ENCODE data around the gene YES1. TPM values are rescaled to one million over a fixed set of nuclear protein-coding genes. Genes with fewer than 3 reads are reported as not detected.

The YES1 gene
- total and polyA plus RNA-seq, 4 donors: 12.5 to 57.6 (median 21.9) TPM

DNA sequence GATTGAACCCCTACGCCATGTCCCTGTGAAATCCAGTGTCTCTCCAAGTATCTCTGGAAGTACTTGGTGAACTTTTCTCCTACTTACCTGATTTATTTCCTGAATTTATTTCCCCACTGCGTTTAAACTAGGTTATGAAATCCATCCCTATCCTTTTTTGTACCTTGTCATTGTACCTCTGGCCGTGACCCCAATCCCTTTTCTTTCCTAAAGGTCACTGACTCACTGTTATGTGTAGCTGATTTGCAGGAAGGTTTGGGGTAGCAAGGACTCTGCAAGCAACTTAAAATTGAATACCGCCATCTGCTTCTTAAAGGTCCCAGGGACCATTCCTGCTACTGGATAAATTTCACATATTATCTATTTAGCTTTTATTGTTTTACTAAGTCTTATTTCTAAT lies 95.0 kb downstream of the YES1 start:
- no peak overlapping the region for H3K9ac ChIP-seq (ENCODE audit: low read depth in 1 of 2, low read length in 2 of 2)
- H3K4me1 ChIP-seq (ENCODE audit: control insufficient read depth in 4 of 4, insufficient read depth in 4 of 4, low read length in 3 of 4): peaks cover 0 to 4% (median 3%) of the 10 kb centered on the region in 4 donors
- H3K27me3 ChIP-seq (ENCODE audit: control insufficient read depth in 4 of 4, insufficient read depth in 4 of 4, low read length in 3 of 4): no peaks in the 10 kb centered on the region
- H3K36me3 ChIP-seq (ENCODE audit: control insufficient read depth in 4 of 4, insufficient read depth in 3 of 4, low read depth in 1 of 4, low read length in 3 of 4): no peaks in the 10 kb centered on the region
- 67% methylated on average over 4 of the region's 4 CpGs for WGBS
- no peak for DNase-seq (ENCODE audit: low spot score)
- H3K27ac ChIP-seq (ENCODE audit: low read depth in 1 of 2, low read length in 2 of 2): peak overlapping the region; percentile 40 to 57
- no peaks in the 10 kb centered on the region for H3K9me3 ChIP-seq (ENCODE audit: control insufficient read depth in 4 of 4, low read length in 3 of 4)
- TF ChIP-seq, protein P1, sequence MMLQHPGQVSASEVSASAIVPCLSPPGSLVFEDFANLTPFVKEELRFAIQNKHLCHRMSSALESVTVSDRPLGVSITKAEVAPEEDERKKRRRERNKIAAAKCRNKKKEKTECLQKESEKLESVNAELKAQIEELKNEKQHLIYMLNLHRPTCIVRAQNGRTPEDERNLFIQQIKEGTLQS (IDR thresholded peaks at IDR 0.05): no peak
- TF ChIP-seq FOXA1 (IDR thresholded peaks at IDR 0.05) (no peak), TAF1 (conservative IDR thresholded peaks at IDR 0.05) (no peak), RXRA (IDR thresholded peaks at IDR 0.05) (peak; percentile 20 to 85), HNF4G (IDR thresholded peaks at IDR 0.05) (no peak), RAD21 (IDR thresholded peaks at IDR 0.05) (no peak), FOXA2 (IDR thresholded peaks at IDR 0.05) (no peak), GABPA (IDR thresholded peaks at IDR 0.05 in 1 of 2, conservative IDR thresholded peaks at IDR 0.05 in 1 of 2) (no peak), HNF4A (conservative IDR thresholded peaks at IDR 0.05) (peak; percentile 15 to 67), EGR1 (IDR thresholded peaks at IDR 0.05; ENCODE audit: low read depth in 2 of 2) (no peak), JUND (IDR thresholded peaks at IDR 0.05) (peak in 1 of 2 donors; percentile 54), NR2F2 (IDR thresholded peaks at IDR 0.05) (no peak), SP1 (IDR thresholded peaks at IDR 0.05) (no peak)
- TF ChIP-seq, protein P2, sequence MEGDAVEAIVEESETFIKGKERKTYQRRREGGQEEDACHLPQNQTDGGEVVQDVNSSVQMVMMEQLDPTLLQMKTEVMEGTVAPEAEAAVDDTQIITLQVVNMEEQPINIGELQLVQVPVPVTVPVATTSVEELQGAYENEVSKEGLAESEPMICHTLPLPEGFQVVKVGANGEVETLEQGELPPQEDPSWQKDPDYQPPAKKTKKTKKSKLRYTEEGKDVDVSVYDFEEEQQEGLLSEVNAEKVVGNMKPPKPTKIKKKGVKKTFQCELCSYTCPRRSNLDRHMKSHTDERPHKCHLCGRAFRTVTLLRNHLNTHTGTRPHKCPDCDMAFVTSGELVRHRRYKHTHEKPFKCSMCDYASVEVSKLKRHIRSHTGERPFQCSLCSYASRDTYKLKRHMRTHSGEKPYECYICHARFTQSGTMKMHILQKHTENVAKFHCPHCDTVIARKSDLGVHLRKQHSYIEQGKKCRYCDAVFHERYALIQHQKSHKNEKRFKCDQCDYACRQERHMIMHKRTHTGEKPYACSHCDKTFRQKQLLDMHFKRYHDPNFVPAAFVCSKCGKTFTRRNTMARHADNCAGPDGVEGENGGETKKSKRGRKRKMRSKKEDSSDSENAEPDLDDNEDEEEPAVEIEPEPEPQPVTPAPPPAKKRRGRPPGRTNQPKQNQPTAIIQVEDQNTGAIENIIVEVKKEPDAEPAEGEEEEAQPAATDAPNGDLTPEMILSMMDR (IDR thresholded peaks at IDR 0.05; ENCODE audit: low read depth, low read length, missing input control): no peak
- TF ChIP-seq, protein P3, sequence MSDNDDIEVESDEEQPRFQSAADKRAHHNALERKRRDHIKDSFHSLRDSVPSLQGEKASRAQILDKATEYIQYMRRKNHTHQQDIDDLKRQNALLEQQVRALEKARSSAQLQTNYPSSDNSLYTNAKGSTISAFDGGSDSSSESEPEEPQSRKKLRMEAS (IDR thresholded peaks at IDR 0.05): peak; percentile 17
- TF ChIP-seq, protein P4, sequence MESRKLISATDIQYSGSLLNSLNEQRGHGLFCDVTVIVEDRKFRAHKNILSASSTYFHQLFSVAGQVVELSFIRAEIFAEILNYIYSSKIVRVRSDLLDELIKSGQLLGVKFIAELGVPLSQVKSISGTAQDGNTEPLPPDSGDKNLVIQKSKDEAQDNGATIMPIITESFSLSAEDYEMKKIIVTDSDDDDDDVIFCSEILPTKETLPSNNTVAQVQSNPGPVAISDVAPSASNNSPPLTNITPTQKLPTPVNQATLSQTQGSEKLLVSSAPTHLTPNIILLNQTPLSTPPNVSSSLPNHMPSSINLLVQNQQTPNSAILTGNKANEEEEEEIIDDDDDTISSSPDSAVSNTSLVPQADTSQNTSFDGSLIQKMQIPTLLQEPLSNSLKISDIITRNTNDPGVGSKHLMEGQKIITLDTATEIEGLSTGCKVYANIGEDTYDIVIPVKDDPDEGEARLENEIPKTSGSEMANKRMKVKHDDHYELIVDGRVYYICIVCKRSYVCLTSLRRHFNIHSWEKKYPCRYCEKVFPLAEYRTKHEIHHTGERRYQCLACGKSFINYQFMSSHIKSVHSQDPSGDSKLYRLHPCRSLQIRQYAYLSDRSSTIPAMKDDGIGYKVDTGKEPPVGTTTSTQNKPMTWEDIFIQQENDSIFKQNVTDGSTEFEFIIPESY (IDR thresholded peaks at IDR 0.05): peak; percentile 31
- TF ChIP-seq, protein P5, sequence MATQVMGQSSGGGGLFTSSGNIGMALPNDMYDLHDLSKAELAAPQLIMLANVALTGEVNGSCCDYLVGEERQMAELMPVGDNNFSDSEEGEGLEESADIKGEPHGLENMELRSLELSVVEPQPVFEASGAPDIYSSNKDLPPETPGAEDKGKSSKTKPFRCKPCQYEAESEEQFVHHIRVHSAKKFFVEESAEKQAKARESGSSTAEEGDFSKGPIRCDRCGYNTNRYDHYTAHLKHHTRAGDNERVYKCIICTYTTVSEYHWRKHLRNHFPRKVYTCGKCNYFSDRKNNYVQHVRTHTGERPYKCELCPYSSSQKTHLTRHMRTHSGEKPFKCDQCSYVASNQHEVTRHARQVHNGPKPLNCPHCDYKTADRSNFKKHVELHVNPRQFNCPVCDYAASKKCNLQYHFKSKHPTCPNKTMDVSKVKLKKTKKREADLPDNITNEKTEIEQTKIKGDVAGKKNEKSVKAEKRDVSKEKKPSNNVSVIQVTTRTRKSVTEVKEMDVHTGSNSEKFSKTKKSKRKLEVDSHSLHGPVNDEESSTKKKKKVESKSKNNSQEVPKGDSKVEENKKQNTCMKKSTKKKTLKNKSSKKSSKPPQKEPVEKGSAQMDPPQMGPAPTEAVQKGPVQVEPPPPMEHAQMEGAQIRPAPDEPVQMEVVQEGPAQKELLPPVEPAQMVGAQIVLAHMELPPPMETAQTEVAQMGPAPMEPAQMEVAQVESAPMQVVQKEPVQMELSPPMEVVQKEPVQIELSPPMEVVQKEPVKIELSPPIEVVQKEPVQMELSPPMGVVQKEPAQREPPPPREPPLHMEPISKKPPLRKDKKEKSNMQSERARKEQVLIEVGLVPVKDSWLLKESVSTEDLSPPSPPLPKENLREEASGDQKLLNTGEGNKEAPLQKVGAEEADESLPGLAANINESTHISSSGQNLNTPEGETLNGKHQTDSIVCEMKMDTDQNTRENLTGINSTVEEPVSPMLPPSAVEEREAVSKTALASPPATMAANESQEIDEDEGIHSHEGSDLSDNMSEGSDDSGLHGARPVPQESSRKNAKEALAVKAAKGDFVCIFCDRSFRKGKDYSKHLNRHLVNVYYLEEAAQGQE (IDR thresholded peaks at IDR 0.05): no peak
- no peak overlapping the region for H3K4me3 ChIP-seq (ENCODE audit: low read depth in 1 of 3, low read length in 3 of 3)

All from liver (tissue), 9 donors.